Measurements from ENCODE around the gene ACTN4.

ACTN4 gene

GRCh38 chr19:38773469-38774177 is 126.2 kb downstream of the ACTN4 start, which contains the start of gene LGALS7:
Gene LGALS7 (minus strand): TSS chr19:38773517. CDS start chr19:38773492, 25 bp downstream.
- Mint-ChIP-seq H3K36me3 (ENCODE audit: low read depth) (no peaks in the 10 kb centered on the region), H3K4me3 (no peak within 1 kb of the TSS), H3K4me1 (no peaks in the 10 kb centered on the region), H3K27ac (no peak within 1 kb of the TSS), H3K9me3 (no peaks in the 10 kb centered on the region), H3K27me3 (ENCODE audit: low read depth) (peaks cover 8% of the 10 kb centered on the region)
- TF ChIP-seq CTCF (IDR thresholded peaks at IDR 0.05; ENCODE audit: unreplicated experiment in 3 of 3) = no peak

- TF ChIP-seq CTCF (IDR thresholded peaks at IDR 0.05; ENCODE audit: unreplicated experiment in 3 of 3) = no peak
- Mint-ChIP-seq H3K27me3 (ENCODE audit: low read depth) (peaks cover 10% of the 10 kb centered on the region), H3K4me1 (no peaks in the 10 kb centered on the region), H3K36me3 (ENCODE audit: low read depth) (no peaks in the 10 kb centered on the region), H3K4me3 (no peak overlapping the region), H3K9me3 (no peaks in the 10 kb centered on the region), H3K27ac (no peak overlapping the region)
Observed at GRCh38 chr19:38774181-38774950, 126.9 kb downstream of the ACTN4 start.

GRCh38 chr19:38778733-38779132 is 131.3 kb downstream of the ACTN4 start:
- Mint-ChIP-seq H3K9me3 (no peaks in the 10 kb centered on the region), H3K4me1 (no peaks in the 10 kb centered on the region), H3K27ac (no peak overlapping the region), H3K27me3 (ENCODE audit: low read depth) (peaks cover 28% of the 10 kb centered on the region), H3K36me3 (ENCODE audit: low read depth) (no peaks in the 10 kb centered on the region), H3K4me3 (no peak overlapping the region)
- TF ChIP-seq CTCF (IDR thresholded peaks at IDR 0.05; ENCODE audit: unreplicated experiment in 3 of 3) = no peak

GRCh38 chr19:38780443-38780842 is 133.0 kb downstream of the ACTN4 start:
- TF ChIP-seq CTCF (IDR thresholded peaks at IDR 0.05; ENCODE audit: unreplicated experiment in 3 of 3) = no peak
- no peak overlapping the region for H3K27ac Mint-ChIP-seq
- no peaks in the 10 kb centered on the region for H3K36me3 Mint-ChIP-seq (ENCODE audit: low read depth)
- H3K27me3 Mint-ChIP-seq (ENCODE audit: low read depth) = peaks cover 24% of the 10 kb centered on the region
- no peaks in the 10 kb centered on the region for H3K9me3 Mint-ChIP-seq
- no peaks in the 10 kb centered on the region for H3K4me1 Mint-ChIP-seq
- H3K4me3 Mint-ChIP-seq = no peak overlapping the region

GRCh38 chr19:38781058-38781457 is 133.6 kb downstream of the ACTN4 start:
- no peak for TF ChIP-seq CTCF (IDR thresholded peaks at IDR 0.05; ENCODE audit: unreplicated experiment in 3 of 3)
- H3K9me3 Mint-ChIP-seq = no peaks in the 10 kb centered on the region
- no peaks in the 10 kb centered on the region for H3K4me1 Mint-ChIP-seq
- no peaks in the 10 kb centered on the region for H3K36me3 Mint-ChIP-seq (ENCODE audit: low read depth)
- no peak overlapping the region for H3K4me3 Mint-ChIP-seq
- peaks cover 24% of the 10 kb centered on the region for H3K27me3 Mint-ChIP-seq (ENCODE audit: low read depth)
- H3K27ac Mint-ChIP-seq = no peak overlapping the region
